ENCODE results near the gene ADAM10. TPM values are rescaled to one million over a fixed set of nuclear protein-coding genes. Genes with fewer than 3 reads are reported as not detected.

Gene ADAM10
- total RNA-seq, 1 donor from 2014 or later, result 147 TPM

- H3K27ac Mint-ChIP-seq (ENCODE audit: unreplicated experiment), result peak overlapping the region; percentile 85
- H3K4me1 Mint-ChIP-seq (ENCODE audit: low read depth), result peaks cover 57% of the 10 kb centered on the region
- DNase-seq (ENCODE audit: low spot score), result no peak
- H3K4me3 Mint-ChIP-seq (ENCODE audit: unreplicated experiment), result no peak overlapping the region
- H3K27me3 Mint-ChIP-seq (ENCODE audit: low read depth), result no peaks in the 10 kb centered on the region
- no peaks in the 10 kb centered on the region for H3K36me3 Mint-ChIP-seq (ENCODE audit: low read depth)
- TF ChIP-seq CTCF (IDR thresholded peaks at IDR 0.05), result no peak
- H3K9me3 Mint-ChIP-seq (ENCODE audit: low read depth), result no peaks in the 10 kb centered on the region
Observed at GRCh38 chr15:58742022-58742813, 7.3 kb downstream of the ADAM10 start.

- TF ChIP-seq CTCF (IDR thresholded peaks at IDR 0.05), result no peak
- no peaks in the 10 kb centered on the region for H3K27me3 Mint-ChIP-seq (ENCODE audit: low read depth)
- peak overlapping the region; percentile 85 for H3K27ac Mint-ChIP-seq (ENCODE audit: unreplicated experiment)
- H3K4me1 Mint-ChIP-seq (ENCODE audit: low read depth), result peaks cover 53% of the 10 kb centered on the region
- H3K9me3 Mint-ChIP-seq (ENCODE audit: low read depth), result no peaks in the 10 kb centered on the region
- DNase-seq (ENCODE audit: low spot score), result no peak
- no peak overlapping the region for H3K4me3 Mint-ChIP-seq (ENCODE audit: unreplicated experiment)
- no peaks in the 10 kb centered on the region for H3K36me3 Mint-ChIP-seq (ENCODE audit: low read depth)
Observed at GRCh38 chr15:58741032-58741431, 8.5 kb downstream of the ADAM10 start.

GRCh38 chr15:58740436-58740835 is 9.1 kb downstream of the ADAM10 start:
- no peak for DNase-seq (ENCODE audit: low spot score)
- H3K36me3 Mint-ChIP-seq (ENCODE audit: low read depth), result no peaks in the 10 kb centered on the region
- TF ChIP-seq CTCF (IDR thresholded peaks at IDR 0.05), result no peak

GRCh38 chr15:58738046-58738707 is 11.3 kb downstream of the ADAM10 start:
- no peak for TF ChIP-seq CTCF (IDR thresholded peaks at IDR 0.05)
- no peak for DNase-seq (ENCODE audit: low spot score)
- H3K4me3 Mint-ChIP-seq (ENCODE audit: unreplicated experiment), result no peak overlapping the region
- no peaks in the 10 kb centered on the region for H3K36me3 Mint-ChIP-seq (ENCODE audit: low read depth)
- no peaks in the 10 kb centered on the region for H3K9me3 Mint-ChIP-seq (ENCODE audit: low read depth)
- peaks cover 44% of the 10 kb centered on the region for H3K4me1 Mint-ChIP-seq (ENCODE audit: low read depth)
- H3K27ac Mint-ChIP-seq (ENCODE audit: unreplicated experiment), result no peak overlapping the region
- H3K27me3 Mint-ChIP-seq (ENCODE audit: low read depth), result no peaks in the 10 kb centered on the region

More at GRCh38 chr15:58740436-58740835, 9.1 kb downstream of the ADAM10 start:
- H3K27me3 Mint-ChIP-seq (ENCODE audit: low read depth), result no peaks in the 10 kb centered on the region
- H3K4me3 Mint-ChIP-seq (ENCODE audit: unreplicated experiment), result no peak overlapping the region
- no peaks in the 10 kb centered on the region for H3K9me3 Mint-ChIP-seq (ENCODE audit: low read depth)
- no peak overlapping the region for H3K27ac Mint-ChIP-seq (ENCODE audit: unreplicated experiment)
- H3K4me1 Mint-ChIP-seq (ENCODE audit: low read depth), result peaks cover 52% of the 10 kb centered on the region

GRCh38 chr15:58737298-58737697 is 12.2 kb downstream of the ADAM10 start:
- H3K4me3 Mint-ChIP-seq (ENCODE audit: unreplicated experiment), result no peak overlapping the region
- no peaks in the 10 kb centered on the region for H3K9me3 Mint-ChIP-seq (ENCODE audit: low read depth)
- H3K27ac Mint-ChIP-seq (ENCODE audit: unreplicated experiment), result no peak overlapping the region
- no peak for TF ChIP-seq CTCF (IDR thresholded peaks at IDR 0.05)
- no peaks in the 10 kb centered on the region for H3K36me3 Mint-ChIP-seq (ENCODE audit: low read depth)
- no peaks in the 10 kb centered on the region for H3K27me3 Mint-ChIP-seq (ENCODE audit: low read depth)
- H3K4me1 Mint-ChIP-seq (ENCODE audit: low read depth), result peaks cover 42% of the 10 kb centered on the region
- no peak for DNase-seq (ENCODE audit: low spot score)
